Measurements from ENCODE around the gene FNDC5.

Gene FNDC5

DNA sequence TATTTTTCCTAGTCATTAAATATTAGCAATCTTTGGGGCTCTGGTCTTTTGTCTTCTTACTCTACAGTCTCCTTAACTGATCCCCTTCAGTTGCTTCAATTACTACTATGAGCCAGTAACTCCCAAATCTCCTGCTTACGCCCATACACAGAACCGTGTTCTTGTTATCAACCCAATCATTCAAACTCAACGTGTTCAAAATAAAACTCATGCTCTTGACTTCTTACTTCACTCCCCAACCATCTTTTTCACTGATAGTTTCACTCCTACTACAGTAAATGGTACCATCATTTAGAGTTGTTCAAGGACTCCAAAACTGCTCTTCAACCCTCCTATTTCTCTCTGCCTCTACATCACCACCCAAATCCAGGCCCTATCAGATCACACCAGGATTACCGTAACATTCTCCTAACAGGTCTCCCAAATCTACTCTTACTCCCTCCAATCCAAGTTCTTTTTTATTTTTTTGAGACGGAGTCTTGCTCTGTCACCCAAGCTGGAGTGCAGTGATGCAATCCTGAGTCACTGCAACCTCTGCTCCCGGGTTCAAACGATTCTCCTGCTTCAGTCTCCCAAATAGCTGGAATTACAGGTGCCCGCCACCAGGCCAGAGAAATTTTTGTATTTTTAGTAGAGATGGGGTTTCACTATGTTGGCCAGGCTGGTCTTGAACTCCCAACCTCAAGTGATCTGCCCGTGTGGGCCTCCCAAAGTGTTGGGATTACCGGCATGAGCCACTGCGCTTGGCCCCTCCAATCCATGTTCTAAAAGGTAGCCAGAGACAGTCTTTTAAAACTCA is 56.6 kb downstream of the FNDC5 start:
- no peak for TF ChIP-seq CTCF (IDR thresholded peaks at IDR 0.05; ENCODE audit: low read depth, low read length)
- DNase-seq (ENCODE audit: low read depth in 2 of 2), result peak; percentile 39 to 76
- H3K4me3 ChIP-seq (replicated peaks in 1 of 2; ENCODE audit: low read depth in 2 of 2, low read length in 2 of 2), result no peak overlapping the region

Data from cardiac fibroblast (primary cell).